Hepatocyte (in vitro differentiated cells): ENCODE measurements around the gene KCNRG. TPM values are rescaled to one million over a fixed set of nuclear protein-coding genes. Genes with fewer than 3 reads are reported as not detected.

Source experiments
- DNase-seq: peaks from one replicate; pipeline ENCODE4 v3.0.0-alpha.2; 2016; ENCODE audit warnings: low spot score
- H2AFZ ChIP-seq: fragments of 200-600 bp; sonication (generic); 2 replicates; pipeline ENCODE4 v1.6.0; 2016; ENCODE audit warnings: antibody characterized with exemption, mild to moderate bottlenecking
- H3K27ac ChIP-seq: fragments of 200-600 bp; sonication (generic); 2 replicates; pipeline ENCODE4 v1.5.1; 2016; ENCODE audit warnings: mild to moderate bottlenecking
- H3K27me3 ChIP-seq: fragments of 200-600 bp; sonication (generic); 2 replicates; pipeline ENCODE4 v1.6.1; 2016
- H3K36me3 ChIP-seq: fragments of 200-600 bp; sonication (generic); replicated peaks from 2 replicates; pipeline ENCODE4 v1.5.1; 2016; ENCODE audit warnings: low read depth; ENCODE audit not compliant: insufficient read depth
- H3K4me1 ChIP-seq: fragments of 200-600 bp; sonication (generic); 2 replicates; pipeline ENCODE4 v1.5.1; 2016; ENCODE audit warnings: mild to moderate bottlenecking, moderate library complexity; ENCODE audit not compliant: insufficient read depth
- H3K4me2 ChIP-seq: fragments of 200-600 bp; sonication (generic); 2 replicates; pipeline ENCODE4 v1.6.0; 2016
- H3K4me3 ChIP-seq: fragments of 200-600 bp; sonication (generic); 2 replicates; pipeline ENCODE4 v1.5.1; 2016; ENCODE audit warnings: mild to moderate bottlenecking
- H3K79me2 ChIP-seq: fragments of 200-600 bp; sonication (generic); 2 replicates; pipeline ENCODE4 v1.6.0; 2017; ENCODE audit warnings: mild to moderate bottlenecking
- H3K9me2 ChIP-seq: fragments of 200-600 bp; sonication (generic); replicated peaks from 2 replicates; pipeline ENCODE4 v1.6.0; 2017; ENCODE audit warnings: mild to moderate bottlenecking; ENCODE audit not compliant: insufficient read depth
- H3K9me3 ChIP-seq: fragments of 200-600 bp; sonication (generic); 2 replicates; pipeline ENCODE4 v1.5.1; 2016; ENCODE audit warnings: low read depth, mild to moderate bottlenecking
- H4K20me1 ChIP-seq: fragments of 200-600 bp; sonication (generic); 2 replicates; pipeline ENCODE4 v1.6.0; 2016; ENCODE audit warnings: mild to moderate bottlenecking; ENCODE audit not compliant: insufficient read depth, poor library complexity, severe bottlenecking
- CTCF ChIP-seq: fragments of 200-600 bp; sonication (generic); IDR thresholded peaks from 2 replicates; pipeline ENCODE4 v1.5.1; 2016; ENCODE audit warnings: antibody characterized with exemption, mild to moderate bottlenecking; ENCODE audit not compliant: poor library complexity
- EZH2 ChIP-seq: fragments of 200-600 bp; sonication (generic); IDR thresholded peaks from 2 replicates; pipeline ENCODE4 v1.6.1; 2016; ENCODE audit warnings: antibody characterized with exemption, mild to moderate bottlenecking, borderline replicate concordance
- EZH2phosphoT487 ChIP-seq: fragments of 200-600 bp; sonication (generic); IDR thresholded peaks from one replicate; pipeline ENCODE4 v1.6.1; 2018; ENCODE audit warnings: antibody characterized with exemption, mild to moderate bottlenecking, low read depth, moderate library complexity; ENCODE audit not compliant: unreplicated experiment, severe bottlenecking
- WGBS: methylation state at CpG from one replicate; pipeline ENCODE4 v1.1.6; 2016; ENCODE audit warnings: low lambda C conversion rate; ENCODE audit errors: missing lambda C conversion rate; 5-methylcytosine and 5-hydroxymethylcytosine counted together
- polyA plus RNA-seq: library from polyadenylated mRNA; unstranded; fragments of >200 nt; fragmentation: Nextera tagmentation; extraction: Ambion mirVana; gene quantifications from 2 replicates; pipeline ENCODE4 v1.2.1, GENCODE V29; 2016
- total RNA-seq: library from RNA; depleted of rRNA; stranded (reverse); fragments of >200 nt; gene quantifications from 2 replicates; pipeline ENCODE4 v1.2.3, GENCODE V29; 2014

Gene KCNRG
- total and polyA plus RNA-seq, 2 experiments from 2014 or later, result 0.57 to 1.3 TPM

GRCh38 chr13:50016444-50016843, 1.2 kb downstream of the KCNRG start:
- WGBS, result 77% methylated on average over 2 of the region's 2 CpGs
- H3K4me1 ChIP-seq, result peaks cover 10% of the 10 kb centered on the region
- no peaks in the 10 kb centered on the region for H3K36me3 ChIP-seq
- H3K27ac ChIP-seq, result no peak overlapping the region
- no peaks in the 10 kb centered on the region for H3K9me2 ChIP-seq
- DNase-seq, result no peak
- H3K9me3 ChIP-seq, result no peaks in the 10 kb centered on the region
- H3K79me2 ChIP-seq, result peaks cover 12% of the 10 kb centered on the region
- H3K4me3 ChIP-seq, result no peak overlapping the region
- H3K27me3 ChIP-seq, result no peaks in the 10 kb centered on the region
- no peak overlapping the region for H2AFZ ChIP-seq
- TF ChIP-seq EZH2phosphoT487 (no peak), EZH2 (no peak), CTCF (no peak)
- H4K20me1 ChIP-seq, result no peaks in the 10 kb centered on the region
- H3K4me2 ChIP-seq, result no peak overlapping the region

- Histone ChIP-seq H3K9me3 (no peaks in the 10 kb centered on the region), H3K79me2 (peaks cover 12% of the 10 kb centered on the region), H3K4me1 (peaks cover 10% of the 10 kb centered on the region), H4K20me1 (no peaks in the 10 kb centered on the region), H3K4me3 (no peak overlapping the region), H3K27me3 (no peaks in the 10 kb centered on the region), H3K4me2 (no peak overlapping the region), H3K27ac (no peak overlapping the region), H3K36me3 (no peaks in the 10 kb centered on the region), H2AFZ (no peak overlapping the region), H3K9me2 (no peaks in the 10 kb centered on the region)
- DNase-seq, result no peak
- no peak for TF ChIP-seq CTCF
These were observed 2.6 kb downstream of the KCNRG start for GRCh38 chr13:50017819-50018218.

GRCh38 chr13:50025436-50025835, 10.2 kb downstream of the KCNRG start:
- no peaks in the 10 kb centered on the region for H3K27me3 ChIP-seq
- H3K9me2 ChIP-seq, result no peaks in the 10 kb centered on the region
- H3K4me2 ChIP-seq, result no peak overlapping the region
- H3K79me2 ChIP-seq, result no peaks in the 10 kb centered on the region
- peak overlapping the region; percentile 26 for H3K27ac ChIP-seq
- H4K20me1 ChIP-seq, result no peaks in the 10 kb centered on the region
- no peak overlapping the region for H2AFZ ChIP-seq
- H3K4me1 ChIP-seq, result no peaks in the 10 kb centered on the region
- H3K36me3 ChIP-seq, result no peaks in the 10 kb centered on the region
- no peaks in the 10 kb centered on the region for H3K9me3 ChIP-seq
- DNase-seq, result no peak
- no peak overlapping the region for H3K4me3 ChIP-seq
- WGBS, result 52% methylated on average over 1 of the region's 1 CpG
- TF ChIP-seq EZH2 (no peak), EZH2phosphoT487 (no peak), CTCF (no peak)

DNA sequence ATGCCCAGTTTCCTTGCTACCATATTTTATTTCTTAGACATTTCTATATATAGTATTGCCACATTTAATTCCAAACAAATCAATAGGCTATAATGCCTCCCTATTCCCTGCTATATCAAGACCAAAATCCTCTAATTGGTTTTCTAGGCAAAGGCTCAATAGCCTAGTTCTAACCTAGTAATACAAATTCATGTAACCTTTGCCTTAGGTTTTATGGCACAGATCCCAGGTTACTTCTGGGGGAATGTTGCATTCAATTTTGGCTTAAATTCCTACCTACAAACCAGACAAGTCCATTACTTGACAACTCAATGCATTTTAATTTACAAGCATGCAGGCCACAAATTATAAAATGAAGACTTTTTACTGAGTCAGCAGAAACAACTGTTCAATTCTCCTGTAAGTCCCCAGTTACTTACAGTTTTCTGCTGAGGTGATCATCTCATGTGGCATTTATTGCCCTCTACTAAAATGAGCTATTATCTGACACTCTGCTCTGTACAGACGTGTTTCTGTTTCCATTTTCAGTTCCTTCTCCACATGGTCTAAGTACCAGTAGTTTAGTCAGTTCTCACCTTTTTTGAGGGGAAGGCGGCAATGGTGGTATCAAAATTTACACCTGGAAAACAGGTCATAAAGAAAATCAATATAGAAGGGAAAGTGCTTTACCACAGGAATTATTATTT, 11.7 kb downstream of the KCNRG start:
- H3K9me2 ChIP-seq, result no peaks in the 10 kb centered on the region
- no peak overlapping the region for H2AFZ ChIP-seq
- 72% methylated on average over 2 of the region's 2 CpGs for WGBS
- no peaks in the 10 kb centered on the region for H3K9me3 ChIP-seq
- no peak for TF ChIP-seq EZH2
- TF ChIP-seq CTCF, result no peak
- no peak for TF ChIP-seq EZH2phosphoT487
- H3K79me2 ChIP-seq, result no peaks in the 10 kb centered on the region
- no peaks in the 10 kb centered on the region for H3K27me3 ChIP-seq
- no peak overlapping the region for H3K4me2 ChIP-seq
- DNase-seq, result no peak
- no peak overlapping the region for H3K27ac ChIP-seq
- H3K4me3 ChIP-seq, result no peak overlapping the region
- no peaks in the 10 kb centered on the region for H4K20me1 ChIP-seq
- H3K36me3 ChIP-seq, result no peaks in the 10 kb centered on the region
- no peaks in the 10 kb centered on the region for H3K4me1 ChIP-seq
